ENCODE results near the gene MOGAT1.

GRCh38 chr2:222745836-222746559 is 74.5 kb downstream of the MOGAT1 start:
- TF ChIP-seq SMC3 (IDR thresholded peaks at IDR 0.05; ENCODE audit: low read length) (no peak), CTCF (CRISPR knock-in tag; IDR thresholded peaks at IDR 0.05) (no peak)

All from HepG2 (cell line).